ENCODE results near the gene YTHDF2.
A peak's percentile ranks its signal among the peaks of the same experiment; 100 is the strongest.
"Not testable (repeated sequence)": the region's sequence is repeated elsewhere in the genome, so short reads cannot be mapped to it uniquely, and the experiment has no call there.

YTHDF2 gene

GRCh38 chr1:28719332-28719619 is 17.5 kb upstream of the YTHDF2 start:
- no peak for TF ChIP-seq CTCF (conservative IDR thresholded peaks at IDR 0.05; ENCODE audit: low read depth)
- no peak overlapping the region for H3K27ac ChIP-seq
- ChIA-PET POLR2A (ENCODE audit: low non-redundant PET) (no interaction called here), CTCF (interaction anchor here (1.3 kb wide), 1 partner anchor 18 kb away, joined by 4 read pairs; the partner anchor contains the start of gene YTHDF2)
- DNase-seq (ENCODE audit: low spot score), result no peak

- ChIA-PET CTCF (no interaction called here), POLR2A (ENCODE audit: low non-redundant PET) (no interaction called here)
- no peak for DNase-seq (ENCODE audit: low spot score)
- TF ChIP-seq CTCF (conservative IDR thresholded peaks at IDR 0.05; ENCODE audit: low read depth), result no peak
- H3K27ac ChIP-seq, result no peak overlapping the region
Measured at GRCh38 chr1:28720376-28720775, 16.4 kb upstream of the YTHDF2 start.

- peak; percentile 32 for DNase-seq (ENCODE audit: low spot score)
- CTCF ChIA-PET, result interaction anchor here (1.1 kb wide), 1 partner anchor 15 kb away, joined by 3 read pairs; the partner anchor contains the start of gene YTHDF2
- POLR2A ChIA-PET (ENCODE audit: low non-redundant PET); H3K27ac ChIP-seq: not testable (repeated sequence)
Measured at GRCh38 chr1:28721927-28722326, 14.8 kb upstream of the YTHDF2 start.

GRCh38 chr1:28725365-28725764 is 11.4 kb upstream of the YTHDF2 start:
- CTCF ChIA-PET, result interaction anchor here (1.4 kb wide), 1 partner anchor 11 kb away, joined by 4 read pairs; the partner anchor contains the start of gene YTHDF2
- DNase-seq (ENCODE audit: low spot score); H3K27ac ChIP-seq: not testable (repeated sequence)
- POLR2A ChIA-PET (ENCODE audit: low non-redundant PET), result interaction anchor here (0.6 kb wide), 1 partner anchor 47 kb away, joined by 7 read pairs; no protein-coding TSS in a partner anchor

- ChIA-PET POLR2A (ENCODE audit: low non-redundant PET) (interaction anchor here (0.7 to 1.0 kb wide), 2 partner anchors 68 to 93 kb away, joined by 3 read pairs; partner anchors contain the start of genes GMEB1 and TAF12), CTCF (interaction anchor here (0.6 to 1.5 kb wide), 6 partner anchors 8 to 92 kb away, joined by 3 to 8 read pairs (median 5); no protein-coding TSS in a partner anchor)
- no peak for TF ChIP-seq CTCF (conservative IDR thresholded peaks at IDR 0.05; ENCODE audit: low read depth)
- DNase-seq (ENCODE audit: low spot score), result no peak
- H3K27ac ChIP-seq, result peak overlapping the region; percentile 92
Measured at GRCh38 chr1:28735961-28736449, 735 bp upstream of the YTHDF2 start.

- H3K27ac ChIP-seq, result peak overlapping the region; percentile 92
- DNase-seq (ENCODE audit: low spot score), result peak; percentile 55
- ChIA-PET CTCF (interaction anchor here (0.6 to 1.5 kb wide), 10 partner anchors 11 to 516 kb away, joined by 3 to 8 read pairs (median 4); partner anchors contain the start of gene TAF12), POLR2A (ENCODE audit: low non-redundant PET) (interaction anchor here (1.0 kb wide), 1 partner anchor 95 kb away, joined by 3 read pairs; the partner anchor contains the start of gene TAF12)
- no peak for TF ChIP-seq CTCF (conservative IDR thresholded peaks at IDR 0.05; ENCODE audit: low read depth)
Measured at GRCh38 chr1:28737307-28738132, 780 bp downstream of the YTHDF2 start.

GRCh38 chr1:28740118-28740517 is 3.4 kb downstream of the YTHDF2 start:
- no peak for DNase-seq (ENCODE audit: low spot score)
- ChIA-PET CTCF (interaction anchor here (0.6 kb wide), 1 partner anchor 36 kb away, joined by 5 read pairs; no protein-coding TSS in a partner anchor), POLR2A (ENCODE audit: low non-redundant PET) (no interaction called here)
- H3K27ac ChIP-seq, result no peak overlapping the region
- TF ChIP-seq CTCF (conservative IDR thresholded peaks at IDR 0.05; ENCODE audit: low read depth), result no peak
